Hematopoietic multipotent progenitor cell treated with erythropoietin and hydrocortisone succinate and interleukin-3 and kit ligand, for 17 days (in vitro differentiated cells): ENCODE measurements around the gene SP2.

Experiments
- DNase-seq: peaks from one replicate; pipeline ENCODE4 v3.0.0-alpha.2; 2015; ENCODE audit warnings: low spot score

SP2 gene

DNA sequence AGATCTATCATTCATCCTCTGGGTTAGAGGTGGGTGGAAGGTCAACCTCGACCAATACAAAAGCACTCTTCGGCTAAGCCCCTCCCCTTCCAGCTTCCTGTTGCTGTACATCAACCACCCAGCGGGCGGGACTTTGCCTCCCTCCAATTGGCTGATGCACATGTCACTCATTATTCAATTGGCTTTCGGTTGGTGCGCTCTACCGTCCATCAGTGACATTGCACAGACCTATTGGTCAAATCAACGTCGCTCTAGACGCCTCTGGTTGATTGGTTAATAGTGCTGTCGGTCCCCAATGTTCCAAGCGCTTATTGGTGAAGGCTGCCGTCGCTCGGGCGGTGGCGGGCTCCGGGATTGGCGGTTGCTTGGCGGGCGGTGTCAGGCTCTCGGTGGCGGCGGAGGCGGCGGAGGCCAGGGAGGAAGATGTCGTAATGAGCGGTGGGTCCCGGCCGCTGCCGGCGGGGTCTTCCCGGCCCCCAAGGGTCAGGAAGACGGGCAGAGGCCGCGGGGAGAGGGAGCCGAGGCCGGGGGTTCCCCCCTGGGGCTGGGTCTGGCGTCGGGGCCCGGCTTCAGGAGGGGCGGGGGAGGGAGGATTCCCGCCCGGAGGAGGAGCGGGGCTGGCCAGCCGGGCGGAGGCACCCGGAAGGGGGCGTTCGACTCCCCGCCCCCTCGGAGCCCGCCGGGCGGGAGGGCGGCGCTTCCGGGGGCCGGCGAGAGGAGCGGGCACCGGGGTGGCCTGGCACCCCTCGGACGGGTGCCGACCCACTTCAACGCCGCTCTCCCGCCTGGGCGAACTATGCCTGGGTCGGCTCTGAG, at the start of gene SP2:
Gene SP2, plus strand, starts transcription at position 381 of the 816 bp plus-strand sequence. Its CDS starts 51 bp downstream, at position 432.
- DNase-seq = peak; percentile 100

DNA sequence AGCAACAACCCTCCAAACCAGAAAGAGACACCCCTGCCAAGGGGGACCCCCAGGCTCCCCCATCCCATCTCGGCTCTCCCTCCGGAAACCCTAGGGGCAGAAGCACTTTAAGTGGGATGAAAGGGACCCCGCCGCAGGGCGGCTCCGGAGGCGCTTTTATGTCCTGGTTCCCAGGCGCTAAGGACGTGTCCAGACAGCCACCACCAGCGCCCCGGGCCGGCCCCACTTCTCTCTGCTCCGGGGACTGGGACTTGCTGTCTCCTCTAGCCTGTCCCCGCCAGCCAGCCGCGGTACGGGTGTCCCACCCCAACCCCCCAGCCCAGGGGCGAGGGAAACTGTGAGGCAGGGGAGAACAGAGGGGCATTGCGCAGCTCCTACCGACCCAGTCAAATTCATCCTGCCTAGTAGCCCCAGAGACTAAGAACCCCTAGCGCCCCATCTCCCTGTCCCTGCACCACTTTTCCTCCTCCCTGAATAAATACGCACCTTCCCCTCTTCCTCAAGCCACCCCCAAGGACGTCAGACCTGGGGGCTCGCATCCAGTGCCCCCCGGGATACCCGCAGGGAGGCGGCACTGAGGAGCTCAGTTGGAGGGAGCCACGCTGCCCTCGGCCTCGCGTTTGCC, 49.2 kb upstream of the SP2 start:
- DNase-seq = no peak

DNA sequence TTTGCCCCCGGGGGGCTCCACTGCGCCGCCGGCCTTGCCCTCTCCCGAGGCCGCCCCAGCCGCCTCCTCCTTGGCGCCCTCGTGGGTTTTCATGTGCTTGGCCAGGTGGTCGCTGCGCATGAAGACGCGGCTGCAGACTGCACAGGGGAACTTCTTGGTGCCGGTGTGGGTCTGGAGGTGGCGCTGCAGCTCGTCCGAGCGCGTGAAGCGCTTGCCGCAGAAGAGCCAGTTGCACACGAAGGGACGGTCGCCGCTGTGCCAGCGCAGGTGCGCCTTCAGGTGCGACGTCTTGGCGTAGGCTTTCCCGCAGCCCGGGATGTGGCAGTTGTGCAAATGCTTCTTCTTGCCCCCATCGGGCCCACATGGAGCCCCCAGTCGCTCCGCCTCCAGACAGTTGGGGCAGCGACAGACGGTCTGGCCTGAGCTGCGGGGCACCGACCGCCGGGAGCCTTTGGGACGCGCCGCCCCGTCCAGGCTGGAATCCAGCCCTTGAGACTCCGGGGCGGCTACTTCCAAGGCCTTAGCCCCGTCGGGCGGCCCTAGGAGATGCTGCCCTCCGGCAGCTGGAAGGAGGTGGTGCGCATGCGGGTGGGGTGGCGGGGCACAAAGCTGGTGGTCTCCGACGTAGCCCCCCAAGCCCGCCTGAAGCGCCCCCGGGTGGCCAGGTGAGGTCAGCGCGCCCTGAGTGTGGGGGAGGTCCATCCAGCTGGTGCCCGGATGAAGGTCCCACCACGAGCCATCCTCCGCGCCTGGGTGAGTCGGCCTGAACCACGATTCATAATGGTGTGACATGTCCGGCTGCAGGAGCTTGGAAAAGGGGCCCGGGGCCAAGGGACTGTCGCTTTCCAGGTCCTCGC, 48.5 kb upstream of the SP2 start:
- DNase-seq = no peak

DNA sequence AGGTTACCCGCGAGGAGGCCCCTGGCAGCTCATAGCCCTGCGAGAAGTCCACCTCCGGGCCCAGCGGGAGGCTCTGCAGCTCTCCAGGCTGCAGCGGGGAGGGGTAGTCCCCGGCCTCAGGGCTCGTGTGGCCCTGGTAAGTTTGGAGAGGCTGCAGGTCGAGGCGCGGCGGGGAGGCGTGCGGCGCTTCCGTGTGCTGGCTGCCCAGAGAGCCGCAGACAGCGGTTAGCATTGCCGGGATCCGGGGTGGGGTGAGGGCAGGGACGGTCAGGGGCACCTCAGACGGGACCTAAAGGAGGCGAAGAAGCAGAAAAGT, 47.9 kb upstream of the SP2 start:
- no peak for DNase-seq

DNA sequence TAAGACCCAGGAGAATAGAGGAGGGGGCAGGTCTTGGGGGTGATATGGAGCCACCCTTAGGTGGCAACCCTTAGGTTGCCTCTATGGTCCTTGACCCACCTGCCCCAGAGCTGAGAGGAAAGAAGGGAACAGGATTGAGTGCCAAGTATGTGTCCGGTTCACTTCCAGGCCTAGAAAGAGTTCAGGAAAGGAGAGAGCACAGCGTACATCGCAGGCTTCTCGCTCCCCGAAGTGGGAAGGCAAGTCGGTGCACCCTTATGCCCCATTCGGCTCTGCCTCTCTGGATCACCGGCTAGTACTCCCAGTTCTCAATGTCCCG, 45.7 kb upstream of the SP2 start:
- DNase-seq = no peak

DNA sequence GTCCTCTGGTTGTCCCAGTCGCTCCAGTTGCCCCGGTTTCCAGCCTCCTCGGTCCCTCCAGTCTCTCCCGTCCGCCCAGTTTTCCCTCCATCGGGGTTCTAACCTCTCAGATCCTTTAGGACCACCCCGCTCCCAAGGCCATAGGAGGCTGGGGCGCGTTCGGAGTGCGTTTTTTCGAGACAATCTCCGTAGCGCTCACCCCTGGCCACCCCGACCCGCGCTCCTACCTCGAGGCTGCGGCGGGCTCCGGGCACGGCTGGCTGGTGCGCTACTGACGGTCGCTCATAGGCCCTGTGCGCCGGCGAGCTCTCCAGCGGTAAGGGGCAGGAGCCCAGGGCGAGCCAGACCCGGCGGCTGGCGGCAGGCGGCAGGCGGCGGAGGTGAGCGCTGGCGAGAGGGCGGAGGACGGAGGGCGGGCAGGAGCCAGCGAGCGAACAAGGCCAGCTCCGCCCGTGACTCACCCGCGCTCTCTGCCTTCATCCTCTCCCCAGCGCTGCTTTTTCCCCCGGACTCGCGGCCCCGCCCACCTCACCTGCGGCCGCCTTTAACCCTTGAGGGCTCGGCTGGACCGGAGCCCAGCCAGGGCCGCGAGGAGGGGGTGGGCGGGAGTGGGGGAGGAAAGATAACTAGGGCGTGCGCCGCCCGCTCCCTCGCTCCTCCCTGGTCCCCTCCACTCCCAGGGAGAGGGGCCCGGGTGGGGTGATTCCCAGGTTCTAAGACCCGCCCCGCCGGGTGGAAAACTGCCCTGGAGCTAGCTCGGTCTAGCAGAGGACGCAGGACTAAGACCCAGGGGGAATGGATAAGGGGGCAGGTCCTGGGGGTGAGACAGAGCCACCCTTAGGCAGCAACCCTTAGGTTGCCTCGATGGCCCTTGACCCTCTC, 45.1 kb upstream of the SP2 start, which contains the start of gene SP6:
Gene SP6, minus strand, starts transcription at position 472 of the 882 bp plus-strand sequence. CDS start 2,734 bp downstream, outside the sequence.
- no peak for DNase-seq

DNA sequence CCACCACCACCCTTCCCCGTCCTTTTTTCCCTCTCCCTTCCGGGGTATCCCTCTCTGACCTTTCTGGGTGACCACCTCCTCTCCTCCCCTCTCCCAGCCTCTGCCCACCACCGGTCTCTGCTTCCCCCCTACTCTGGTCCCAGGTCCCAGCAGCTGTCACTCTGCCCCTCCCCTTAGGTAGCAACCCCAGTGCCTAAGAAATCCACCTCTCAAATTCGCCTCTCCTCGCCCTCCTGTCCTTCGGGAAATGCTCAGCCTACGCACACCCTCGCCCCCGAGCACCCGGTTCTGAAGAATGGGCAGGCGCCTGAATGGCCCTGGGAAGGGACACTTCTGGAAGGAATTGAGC, 44.3 kb upstream of the SP2 start:
- no peak for DNase-seq

DNA sequence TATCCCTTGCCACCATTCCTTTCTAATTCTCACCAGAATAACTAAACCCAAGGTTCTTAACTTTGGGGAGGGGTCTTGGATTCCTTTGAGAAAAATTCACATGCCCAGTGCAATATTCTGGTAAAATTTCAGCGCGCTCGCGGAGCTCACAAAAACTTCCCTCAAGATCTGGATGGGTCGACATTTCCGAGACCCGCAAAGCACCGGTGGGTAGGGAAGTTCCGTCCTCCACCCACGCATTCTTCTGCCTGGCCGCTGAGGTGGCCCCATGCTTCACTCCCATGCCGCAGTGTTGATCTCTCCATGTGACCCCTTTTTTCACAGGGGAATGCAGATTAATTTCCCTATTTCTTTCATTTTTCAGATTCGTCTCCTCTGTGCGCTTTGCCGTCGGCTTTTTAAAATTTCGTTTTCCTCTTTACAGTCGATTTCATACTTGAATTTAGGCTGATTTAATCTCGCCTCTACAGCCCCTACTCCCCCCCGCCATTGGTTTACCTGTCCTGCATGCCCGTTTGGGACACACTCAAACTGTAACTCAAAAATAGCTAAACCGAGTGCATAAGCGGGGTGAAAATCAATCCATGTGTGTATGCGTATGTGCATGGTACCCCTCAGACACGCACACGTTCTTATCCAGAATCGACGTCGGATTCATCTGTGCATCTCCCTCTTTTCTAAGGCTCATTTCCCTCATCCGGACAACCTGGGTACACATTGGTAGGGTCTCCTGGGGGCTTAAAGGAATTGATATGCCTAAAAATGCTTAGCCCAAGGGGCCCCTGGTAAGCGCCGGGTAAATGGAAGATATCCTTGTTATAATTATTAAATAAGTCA, 43.7 kb upstream of the SP2 start:
- no peak for DNase-seq

DNA sequence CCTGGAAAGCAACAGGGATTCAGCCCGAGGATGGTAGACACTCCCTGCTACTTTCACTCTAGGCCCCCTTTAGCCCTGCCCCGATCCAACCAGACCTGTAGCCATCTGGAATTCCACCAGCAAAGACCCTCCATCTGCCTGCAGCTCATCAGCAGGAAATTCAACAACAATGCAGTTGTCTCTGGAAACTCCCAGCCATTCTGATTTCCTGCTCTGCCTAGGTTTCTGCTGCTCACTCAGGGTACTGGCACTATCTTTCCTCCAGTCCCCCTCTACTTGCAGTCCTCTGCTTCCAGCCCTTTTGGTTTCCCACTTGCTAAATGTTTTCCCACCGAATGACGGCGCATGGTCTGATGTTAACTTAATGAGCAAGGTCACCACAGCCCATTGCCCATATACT, 42.4 kb upstream of the SP2 start:
- DNase-seq = no peak

DNA sequence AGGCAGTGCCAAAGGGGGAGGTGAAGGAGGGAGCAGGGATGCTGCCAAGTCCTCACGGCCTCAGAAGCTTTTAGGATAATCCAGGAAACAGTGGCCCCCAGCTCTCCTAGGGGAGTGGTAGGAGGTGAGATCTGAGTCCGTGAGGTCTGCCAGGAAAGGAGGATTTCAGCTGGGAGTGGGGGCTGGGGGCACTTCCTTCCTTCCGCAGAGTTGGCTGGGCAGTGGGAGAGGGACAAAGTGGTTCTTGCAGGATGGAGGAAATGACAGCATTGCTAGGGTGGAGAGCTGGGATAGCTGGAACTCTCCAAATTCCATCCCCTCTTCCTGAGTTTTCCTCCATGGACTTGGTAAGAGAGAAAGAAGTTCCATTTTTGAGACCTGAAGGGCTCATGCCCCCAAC, 40.3 kb upstream of the SP2 start:
- no peak for DNase-seq

DNA sequence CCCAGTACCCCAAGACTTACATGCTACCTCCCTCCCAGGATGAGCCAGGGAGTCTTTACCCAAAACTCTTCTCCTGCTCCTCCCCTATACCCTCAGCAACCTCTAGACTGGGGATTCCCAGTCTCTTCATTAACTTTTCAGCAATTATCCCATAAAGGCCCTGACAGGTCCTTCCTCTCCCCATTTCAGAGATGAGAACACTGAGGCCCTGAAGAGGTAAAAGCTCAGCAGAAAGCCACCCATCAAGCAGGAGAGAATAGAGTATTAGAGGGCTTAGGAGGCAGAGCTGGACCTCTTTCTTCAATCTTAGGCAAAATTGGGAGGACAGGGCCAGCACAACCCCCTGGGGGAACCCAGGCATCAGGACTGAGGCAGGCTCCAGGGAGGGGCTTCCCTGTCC, 39.2 kb upstream of the SP2 start:
- DNase-seq = no peak

DNA sequence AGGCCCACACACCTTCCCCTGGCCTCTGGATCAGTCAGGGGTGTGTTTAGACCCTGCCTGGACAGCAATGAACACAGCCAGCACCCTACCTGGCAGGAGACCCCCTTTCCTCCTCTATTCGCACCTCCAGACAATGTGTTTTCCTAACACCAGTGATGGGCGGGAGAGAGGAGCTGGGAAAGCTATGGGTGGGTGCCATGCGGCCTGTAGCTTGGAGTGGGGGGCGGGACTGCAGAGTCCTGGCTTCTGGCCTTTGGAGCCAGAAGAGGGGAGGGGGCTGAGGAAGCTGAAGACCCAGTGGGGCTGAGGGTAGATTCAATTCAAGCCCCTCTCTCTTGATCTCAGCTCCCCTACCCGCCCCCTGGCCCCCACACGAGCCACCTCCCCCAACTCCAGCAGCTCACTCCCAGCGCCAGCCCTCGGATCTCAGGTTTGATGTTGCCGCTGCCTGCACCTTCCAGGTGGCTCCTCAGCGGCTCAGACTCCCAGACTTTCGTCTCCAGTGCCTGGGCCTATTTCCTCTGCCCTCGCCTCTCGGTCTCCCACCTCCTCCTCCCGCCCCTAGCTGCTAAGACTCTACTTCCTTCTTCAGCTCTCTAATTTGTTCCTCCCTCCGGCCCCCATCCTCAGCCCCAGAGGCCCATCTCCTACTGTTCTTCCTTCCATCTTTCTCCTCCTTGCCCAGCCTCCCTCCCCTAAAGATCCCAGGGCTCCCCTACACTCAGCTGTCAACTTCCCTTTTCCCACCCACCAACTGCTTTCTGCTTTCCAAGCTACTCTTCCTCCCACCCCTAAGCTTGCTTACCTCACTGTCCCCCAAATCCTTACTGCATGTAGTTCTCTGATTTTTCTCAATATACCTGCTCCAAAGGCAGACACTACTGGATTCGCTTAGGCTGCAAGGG, 38.2 kb upstream of the SP2 start:
- DNase-seq = no peak

DNA sequence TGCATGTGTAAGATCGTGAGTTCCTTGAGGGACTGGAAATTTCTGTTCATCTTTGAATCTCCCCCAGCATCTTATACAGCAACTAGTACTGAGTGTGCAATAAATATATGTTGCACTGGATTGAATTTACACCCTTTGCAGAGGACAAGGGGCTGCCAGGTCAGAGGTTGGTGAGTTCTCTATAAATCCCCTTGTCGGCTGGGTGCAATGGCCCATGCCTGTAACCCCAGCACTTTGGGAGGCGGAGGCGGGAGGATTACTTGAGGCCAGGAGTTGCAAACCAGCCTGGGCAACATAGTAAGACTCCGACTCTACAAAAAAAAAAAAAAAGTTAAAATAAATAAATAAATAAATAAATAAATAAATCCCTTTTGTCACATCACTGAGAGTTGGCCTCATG, 35.6 kb upstream of the SP2 start:
- DNase-seq = no peak

DNA sequence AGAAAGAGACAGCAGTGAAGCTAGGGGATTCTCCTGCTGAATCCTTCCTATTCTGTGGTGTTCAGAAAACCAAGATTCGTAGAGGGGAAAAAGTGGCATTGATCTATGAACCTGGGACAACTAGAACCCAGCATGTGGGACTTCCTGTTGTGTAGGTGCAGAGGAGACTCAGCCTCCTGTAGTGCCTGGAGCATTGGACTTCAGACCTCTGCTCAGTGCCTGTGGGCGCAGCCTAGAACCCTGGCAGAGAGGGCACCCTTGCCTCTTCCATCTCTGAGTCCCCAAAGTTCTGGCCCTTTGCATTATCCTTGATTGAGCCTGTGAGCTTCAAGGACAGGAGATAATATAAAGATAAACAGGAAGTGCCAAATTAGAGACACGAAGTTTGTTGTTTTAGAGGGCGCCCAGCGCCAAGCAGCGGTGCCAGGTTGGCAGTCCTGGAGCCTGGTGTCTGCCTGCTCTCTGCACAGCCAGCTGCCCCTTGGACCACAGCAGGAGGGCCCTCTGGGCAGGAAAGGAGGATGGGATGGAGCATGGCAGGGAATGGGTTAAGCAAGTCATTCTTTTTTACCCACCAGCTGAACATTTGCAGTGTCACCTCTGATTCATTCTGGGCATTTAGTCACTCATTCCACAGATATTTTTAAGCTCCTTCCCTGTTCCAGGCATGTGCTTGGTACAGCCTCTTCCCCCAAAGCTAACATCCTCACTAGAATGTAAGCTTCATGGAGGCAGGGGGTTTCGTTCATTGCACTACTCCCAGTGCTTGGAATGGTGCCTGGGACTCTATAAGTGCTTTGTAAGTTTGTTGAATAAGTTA, 33.2 kb upstream of the SP2 start:
- no peak for DNase-seq

DNA sequence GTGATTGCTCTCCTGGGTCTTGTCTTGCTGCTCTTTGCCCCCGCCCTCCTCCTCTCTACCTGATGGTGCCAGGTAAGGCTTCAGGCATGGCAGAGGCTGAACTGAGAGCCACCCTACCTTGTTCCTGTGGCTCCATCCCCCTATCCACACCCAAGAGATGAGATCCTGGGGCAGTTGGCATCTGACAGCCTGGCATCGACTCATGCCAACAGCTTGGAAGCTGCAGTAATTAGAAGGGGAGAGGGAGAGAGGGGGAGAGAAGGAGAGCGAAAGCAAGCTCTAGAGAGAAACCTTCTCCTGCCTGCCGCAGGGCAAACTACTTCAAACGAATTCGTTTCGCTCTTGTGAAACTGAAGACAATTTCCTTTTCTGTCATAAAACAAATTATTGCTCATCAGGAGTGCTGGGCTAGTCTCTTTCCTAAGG, 31.2 kb upstream of the SP2 start:
- no peak for DNase-seq

DNA sequence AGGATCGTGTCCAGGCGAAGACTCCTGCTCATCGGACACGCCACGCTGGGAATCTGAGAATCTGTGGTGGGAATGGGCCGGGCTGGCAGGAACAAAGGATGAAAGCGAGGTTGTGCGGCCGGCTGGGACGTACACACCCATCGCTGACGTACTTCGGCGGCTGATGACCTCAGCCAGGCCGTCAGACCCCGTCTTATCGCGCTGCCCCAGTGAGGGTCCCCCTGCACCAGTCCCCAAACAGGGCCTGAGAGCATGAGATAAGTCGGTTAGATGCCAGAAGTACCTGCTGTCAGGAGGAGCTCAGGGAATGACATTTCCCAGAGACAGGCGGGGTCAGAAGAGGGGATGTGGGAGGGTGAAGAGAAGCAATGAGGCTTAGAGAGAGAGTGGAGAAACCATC, 29.1 kb upstream of the SP2 start:
- no peak for DNase-seq

DNA sequence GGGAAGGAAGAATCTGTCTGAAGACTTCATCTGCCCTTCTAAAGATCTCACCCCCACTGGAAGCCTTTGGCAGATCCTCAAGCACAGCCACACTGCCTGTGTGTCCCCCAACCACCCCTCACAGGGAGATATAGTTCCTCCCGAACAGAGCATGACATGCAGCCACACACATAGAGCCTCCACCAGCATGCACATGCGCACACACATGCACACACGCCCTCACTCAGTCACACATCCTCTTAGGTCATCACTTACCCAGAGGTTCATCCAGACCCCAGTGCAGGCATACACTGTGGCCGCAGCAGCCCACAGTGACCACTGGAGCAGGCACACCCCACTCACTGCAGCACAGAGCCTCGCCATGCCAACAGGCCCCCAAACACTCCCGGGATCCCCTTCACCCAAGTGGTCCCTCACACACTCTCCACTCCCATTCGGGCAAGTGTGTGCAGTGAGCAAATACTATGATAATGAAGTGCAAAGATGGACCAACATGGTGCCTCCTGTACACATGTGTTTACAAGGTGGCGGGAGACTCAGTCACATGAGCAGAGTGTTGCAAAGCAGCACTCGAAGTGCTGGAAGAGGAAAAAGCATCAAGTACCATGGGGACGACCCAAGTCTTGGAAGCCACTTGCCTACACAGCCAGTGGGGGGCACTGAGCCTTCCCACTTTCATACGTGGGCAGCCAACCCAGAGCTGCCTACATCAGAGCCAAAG, 28.1 kb upstream of the SP2 start:
- no peak for DNase-seq

DNA sequence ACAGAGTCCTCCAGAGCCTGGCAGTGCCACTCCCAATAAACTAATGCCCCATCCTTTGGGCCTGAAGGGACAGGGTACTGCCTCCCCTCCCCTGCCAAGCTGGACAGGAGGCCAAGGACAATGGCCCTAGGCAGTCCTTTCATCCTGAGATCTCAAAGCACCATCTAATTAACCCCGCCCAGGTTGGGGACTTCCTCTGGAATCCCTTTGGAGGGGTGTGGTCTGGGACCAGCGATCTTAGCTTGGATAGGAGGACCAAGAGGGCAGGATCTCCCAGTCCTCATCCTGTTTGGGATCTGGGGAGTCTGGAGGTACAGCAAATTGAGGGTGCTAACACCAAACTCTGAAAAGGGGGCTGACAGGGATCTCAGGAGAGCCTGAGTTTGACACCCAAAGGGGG, 26.9 kb upstream of the SP2 start:
- DNase-seq = no peak

DNA sequence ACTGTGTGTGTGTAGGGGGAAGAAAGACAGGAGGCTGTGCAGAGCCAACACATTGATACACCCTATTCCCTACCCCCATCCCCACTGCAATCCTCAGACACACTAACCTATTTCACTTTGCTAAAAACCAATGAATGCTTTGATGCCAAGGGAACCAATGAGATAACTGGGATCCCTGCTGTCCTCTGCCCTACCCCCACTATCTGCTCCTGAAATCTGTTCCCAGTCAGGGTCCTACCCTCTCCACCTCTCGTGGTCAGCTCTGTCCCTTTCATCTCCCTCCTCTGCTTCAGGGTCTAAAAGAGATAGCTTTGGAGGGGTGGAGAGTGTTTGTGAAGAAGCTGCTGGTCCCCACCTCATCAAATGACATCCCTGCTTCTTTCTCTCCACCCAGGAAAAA, 26.0 kb upstream of the SP2 start:
- no peak for DNase-seq
